H1 (cell line): ENCODE measurements around the gene CEP44. TPM values are rescaled to one million over a fixed set of nuclear protein-coding genes. Genes with fewer than 3 reads are reported as not detected.

ENCODE experiments used
- CHD7 ChIP-seq: fragments of 300-600 bp; sonication (generic); IDR thresholded peaks from 2 replicates; pipeline ENCODE4 v1.7.1; 2012; ENCODE audit warnings: low read length, moderate library complexity, mild to moderate bottlenecking, inconsistent platforms; ENCODE audit not compliant: insufficient replicate concordance
- CTCF ChIP-seq, 3 experiments: IDR thresholded peaks; 1 replicate in 2 of 3; 2 replicates in 1 of 3; pipeline versions ENCODE4 v1.5.1 to v1.6.1; 2011; ENCODE audit warnings: low read length in 3 of 3, mild to moderate bottlenecking in 3 of 3, inconsistent platforms in 2 of 3, low read depth in 1 of 3, moderate library complexity in 1 of 3; ENCODE audit not compliant: insufficient read depth in 1 of 3; ENCODE audit errors: control extremely low read depth in 1 of 3
- RFX5 ChIP-seq: IDR thresholded peaks from 2 replicates; pipeline ENCODE4 v1.6.1; 2011; ENCODE audit warnings: low read depth, low read length, improper control_type of control experiment, borderline replicate concordance
- SUZ12 ChIP-seq: fragments of 200-600 bp; sonication (generic); IDR thresholded peaks from 2 replicates; pipeline ENCODE4 v1.6.1; 2012; ENCODE audit warnings: mild to moderate bottlenecking, inconsistent platforms, low read length, moderate library complexity, mixed read lengths
- TAF1 ChIP-seq: IDR thresholded peaks from 2 replicates; pipeline ENCODE4 v1.6.1; 2011; ENCODE audit warnings: mild to moderate bottlenecking, low read depth, low read length
- TEAD4 ChIP-seq: IDR thresholded peaks from 2 replicates; pipeline ENCODE4 v1.6.1; 2012; ENCODE audit warnings: low read depth, low read length, inconsistent platforms, mixed read lengths
- polyA plus RNA-seq, 7 experiments: library from polyadenylated mRNA; depleted of rRNA in 3 of 7; stranded (reverse) in 5 of 7; unstranded in 2 of 7; fragments of >200 nt in 5 of 7; fragments of 200-250 nt in 2 of 7; gene quantifications; 1 replicate in 5 of 7; 2 replicates in 1 of 7; 4 replicates in 1 of 7; pipeline versions ENCODE4 v1.2.1 to v1.2.3, GENCODE V29; 2011 to 2013; ENCODE audit warnings: missing spikeins in 2 of 7, mixed read lengths in 2 of 7
- total RNA-seq: library from RNA; stranded (reverse); fragmentation: NEBNext Ultra II Directional; extraction: Animal tissue kit (Norgen Biotek cat#: 25700); gene quantifications from 2 replicates; pipeline ENCODE4 v1.2.1, GENCODE V29; 2021

Gene CEP44
- total and polyA plus RNA-seq, 2 of the 8 experiments (the other 6 are each of a cell fraction or from before 2014, with no cell fraction given): 3.4 to 17.1 TPM

GRCh38 chr4:174283507-174284471 lies at the start of gene CEP44, which contains the start of gene FBXO8 (continued):
- TF ChIP-seq CHD7 (no peak), TEAD4 (0 out of 2 replicates have a peak, but pooled peaks have one; percentile 48), SUZ12 (no peak), TAF1 (peak; percentile 95), CTCF (IDR thresholded peaks at IDR 0.05; ENCODE audit: control extremely low read depth in 1 of 3, insufficient read depth in 1 of 3, low read depth in 1 of 3, low read length in 3 of 3) (no peak), RFX5 (no peak)
